K562 (cell line): Measurements from ENCODE around the gene PTPRF. TPM values are rescaled to one million over a fixed set of nuclear protein-coding genes. Genes with fewer than 3 reads are reported as not detected.
A peak's percentile ranks its signal among the peaks of the same experiment; 100 is the strongest.

Experiments
- CBFA2T2 ChIP-seq: fragments of 450-650 bp; conservative IDR thresholded peaks from 2 replicates; pipeline ENCODE4 v1.6.1; 2017; ENCODE audit warnings: mild to moderate bottlenecking
- GTF2A2 ChIP-seq: IDR thresholded peaks from 2 replicates; pipeline ENCODE4 v1.6.1; 2016; ENCODE audit warnings: mild to moderate bottlenecking, missing genetic modification characterization, missing compliant biosample characterization
- MNT ChIP-seq, 2 experiments: fragments of 450-650 bp; conservative IDR thresholded peaks; 2 replicates each; pipeline ENCODE4 v1.6.1; 2017; ENCODE audit warnings: mild to moderate bottlenecking in 2 of 2, moderate library complexity in 2 of 2
- PKNOX1 ChIP-seq: fragments of 450-650 bp; IDR thresholded peaks from 2 replicates; pipeline ENCODE4 v1.6.1; 2016
- POU5F1 ChIP-seq: fragments of 150-350 bp; IDR thresholded peaks from 2 replicates; pipeline ENCODE4 v1.6.1; 2014; ENCODE audit warnings: borderline replicate concordance, low read length, low read depth, mild to moderate bottlenecking; ENCODE audit not compliant: partially characterized antibody
- RB1 ChIP-seq: fragments of 450-650 bp; IDR thresholded peaks from 2 replicates; pipeline ENCODE4 v1.6.1; 2017; ENCODE audit warnings: low read depth, mild to moderate bottlenecking
- RFX1 ChIP-seq: fragments of 450-650 bp; IDR thresholded peaks from 2 replicates; pipeline ENCODE4 v1.6.1; 2016; ENCODE audit warnings: mild to moderate bottlenecking, moderate library complexity
- RFX5 ChIP-seq: IDR thresholded peaks from 2 replicates; pipeline ENCODE4 v1.6.1; 2011; ENCODE audit warnings: low read depth, mild to moderate bottlenecking, improper control_type of control experiment, low read length
- SAP30 ChIP-seq: fragments of 200-600 bp; sonication (generic); IDR thresholded peaks from 2 replicates; pipeline ENCODE4 v1.6.1; 2012; ENCODE audit warnings: borderline replicate concordance, low read depth, mild to moderate bottlenecking, moderate library complexity, low read length, control low read depth, inconsistent platforms; ENCODE audit not compliant: insufficient read depth, poor library complexity, severe bottlenecking
- SMARCA4 ChIP-seq: fragments of 450-650 bp; IDR thresholded peaks from 2 replicates; pipeline ENCODE4 v1.6.1; 2016
- SRSF7 ChIP-seq: fragments of 200-400 bp; formaldehyde crosslinking; optimal IDR thresholded peaks from 2 replicates; pipeline ENCODE3; 2017; ENCODE audit warnings: mild to moderate bottlenecking, low read depth, low read length
- ZBTB33 ChIP-seq: sonication (generic); formaldehyde crosslinking; IDR thresholded peaks from 2 replicates; pipeline ENCODE4 v1.8.1; 2023; ENCODE audit warnings: mild to moderate bottlenecking, missing genetic modification reagents
- ZMIZ1 ChIP-seq, 2 experiments: fragments of 150-350 bp in 1 of 2; IDR thresholded peaks; 2 replicates each; pipeline ENCODE4 v1.6.1; 2012 to 2016; ENCODE audit warnings: low read depth in 2 of 2, low read length in 2 of 2, mild to moderate bottlenecking in 1 of 2, moderate library complexity in 1 of 2
- ZNF449 ChIP-seq: fragments of 250-450 bp; sonication (Bioruptor Pico); IDR thresholded peaks from 2 replicates; pipeline ENCODE4 v1.8.0; 2022; ENCODE audit warnings: moderate library complexity, mild to moderate bottlenecking, inconsistent platforms
- ZNF740 ChIP-seq, 3 experiments: fragments of 200-800 bp in 1 of 3; sonication (Bioruptor generic) in 1 of 3; sonication (generic) in 1 of 3; formaldehyde crosslinking in 1 of 3; IDR thresholded peaks; 2 replicates each; pipeline versions ENCODE4 v1.6.1 to v1.8.0; 2016 to 2022; ENCODE audit warnings: mild to moderate bottlenecking in 2 of 3, missing compliant biosample characterization in 2 of 3, missing genetic modification characterization in 2 of 3, missing genetic modification reagents in 1 of 3
- polyA plus RNA-seq, 8 experiments: library from polyadenylated mRNA; depleted of rRNA in 4 of 8; stranded (reverse) in 5 of 8; unstranded in 3 of 8; fragments of >200 nt; fragmentation: Nextera tagmentation in 2 of 8; fragmentation: Illumina TruSeq in 1 of 8; extraction: Ambion mirVana in 2 of 8; extraction: Trizol in 1 of 8; gene quantifications; 2 replicates each; pipeline versions ENCODE4 v1.2.1 to v1.2.3, GENCODE V29; 2011 to 2014; ENCODE audit warnings: inconsistent platforms in 1 of 8, missing spikeins in 1 of 8
- total RNA-seq, 7 experiments: library from RNA; depleted of rRNA in 6 of 7; stranded (reverse); fragments of >200 nt in 6 of 7; fragmentation: Illumina TruSeq in 2 of 7; extraction: Trizol in 2 of 7; gene quantifications; 2 replicates each; pipeline versions ENCODE4 v1.2.1 to v1.2.3, GENCODE V29; 2011 to 2021; ENCODE audit warnings: low replicate concordance in 1 of 7

Gene PTPRF
- total and polyA plus RNA-seq, 9 of the 15 experiments (the other 6 are each of a cell fraction or from before 2014, with no cell fraction given) = 0.13 to 4.3 (median 1.1) TPM

- TF ChIP-seq ZBTB33 (CRISPR knock-in tag) (no peak), CBFA2T2 (no peak), ZNF740 (CRISPR knock-in tag; IDR thresholded peaks at IDR 0.05) (peak; percentile 50; the same call in 1 of the 2 replicates), ZNF740 (tag; IDR thresholded peaks at IDR 0.05) (no peak), ZMIZ1 (IDR thresholded peaks at IDR 0.05; ENCODE audit: low read depth in 2 of 2, low read length in 2 of 2) (no peak), SRSF7 (no peak), RFX1 (no peak), PKNOX1 (no peak), RFX5 (no peak), ZNF449 (CRISPR knock-in tag) (no peak), GTF2A2 (no peak), MNT (conservative IDR thresholded peaks at IDR 0.05) (no peak), SMARCA4 (no peak), SAP30 (no peak), POU5F1 (no peak), RB1 (peak; percentile 58; the same call in 1 of the 2 replicates)
Measured at GRCh38 chr1:43531107-43531905, 623 bp downstream of the PTPRF start (continued).
